WERI-Rb-1 (cell line): ENCODE measurements around the gene TXNDC8.
"Not testable (repeated sequence)": the region's sequence is repeated elsewhere in the genome, so short reads cannot be mapped to it uniquely, and the experiment has no call there.

ENCODE experiments used
- DNase-seq: peaks from one replicate; pipeline ENCODE4 v3.0.0-alpha.2; 2020
- H3K27ac ChIP-seq: fragments of 250-450 bp; sonication (Bioruptor Pico); 2 replicates; pipeline ENCODE4 v1.5.1; 2020; ENCODE audit warnings: mild to moderate bottlenecking, moderate library complexity
- H3K27me3 ChIP-seq: fragments of 250-450 bp; sonication (Bioruptor Pico); 2 replicates; pipeline ENCODE4 v1.5.1; 2021; ENCODE audit warnings: mild to moderate bottlenecking, low read depth, moderate library complexity; ENCODE audit not compliant: insufficient read depth, severe bottlenecking
- H3K36me3 ChIP-seq: fragments of 250-450 bp; sonication (Bioruptor Pico); 2 replicates; pipeline ENCODE4 v1.5.1; 2020; ENCODE audit warnings: mild to moderate bottlenecking, moderate library complexity
- H3K4me3 ChIP-seq: 2 replicates; pipeline ENCODE4 v1.5.1; 2011; ENCODE audit warnings: low read depth, mild to moderate bottlenecking, control low read depth, low read length
- H3K9me3 ChIP-seq: fragments of 250-450 bp; sonication (Bioruptor Pico); 2 replicates; pipeline ENCODE4 v1.5.1; 2021; ENCODE audit warnings: mild to moderate bottlenecking, moderate library complexity; ENCODE audit not compliant: severe bottlenecking
- TF ChIP-seq, protein P1 (sequence below): IDR thresholded peaks from 2 replicates; pipeline ENCODE4 v1.5.1; 2011; ENCODE audit warnings: low read depth, mild to moderate bottlenecking, control low read depth, inconsistent platforms, low read length

Gene TXNDC8

DNA sequence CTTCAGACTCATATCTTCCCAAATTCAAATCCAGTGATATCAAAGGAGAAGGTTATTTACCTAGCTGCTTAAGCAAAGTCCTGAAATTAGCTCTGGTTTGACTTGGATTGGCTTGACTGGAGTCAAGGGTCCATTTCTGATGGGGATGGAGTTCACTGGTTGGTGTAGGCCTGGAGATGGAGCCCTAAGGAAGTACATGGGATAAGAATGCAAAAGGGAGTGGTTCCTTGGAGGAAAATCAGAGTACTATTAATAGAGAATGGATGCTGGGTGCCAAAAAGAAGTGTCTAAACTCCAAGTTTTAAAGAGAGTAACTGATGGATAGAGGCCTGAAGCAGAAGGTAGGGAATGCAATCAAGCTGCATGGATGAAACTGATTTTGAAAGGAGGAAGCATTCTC is 13.8 kb downstream of the TXNDC8 start:
- H3K36me3 ChIP-seq, result no peaks in the 10 kb centered on the region
- DNase-seq, result no peak
- TF ChIP-seq, protein P1, sequence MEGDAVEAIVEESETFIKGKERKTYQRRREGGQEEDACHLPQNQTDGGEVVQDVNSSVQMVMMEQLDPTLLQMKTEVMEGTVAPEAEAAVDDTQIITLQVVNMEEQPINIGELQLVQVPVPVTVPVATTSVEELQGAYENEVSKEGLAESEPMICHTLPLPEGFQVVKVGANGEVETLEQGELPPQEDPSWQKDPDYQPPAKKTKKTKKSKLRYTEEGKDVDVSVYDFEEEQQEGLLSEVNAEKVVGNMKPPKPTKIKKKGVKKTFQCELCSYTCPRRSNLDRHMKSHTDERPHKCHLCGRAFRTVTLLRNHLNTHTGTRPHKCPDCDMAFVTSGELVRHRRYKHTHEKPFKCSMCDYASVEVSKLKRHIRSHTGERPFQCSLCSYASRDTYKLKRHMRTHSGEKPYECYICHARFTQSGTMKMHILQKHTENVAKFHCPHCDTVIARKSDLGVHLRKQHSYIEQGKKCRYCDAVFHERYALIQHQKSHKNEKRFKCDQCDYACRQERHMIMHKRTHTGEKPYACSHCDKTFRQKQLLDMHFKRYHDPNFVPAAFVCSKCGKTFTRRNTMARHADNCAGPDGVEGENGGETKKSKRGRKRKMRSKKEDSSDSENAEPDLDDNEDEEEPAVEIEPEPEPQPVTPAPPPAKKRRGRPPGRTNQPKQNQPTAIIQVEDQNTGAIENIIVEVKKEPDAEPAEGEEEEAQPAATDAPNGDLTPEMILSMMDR, result no peak

GRCh38 chr9:110320651-110321445 is 16.8 kb downstream of the TXNDC8 start:
- DNase-seq, result no peak
- no peak overlapping the region for H3K4me3 ChIP-seq
- TF ChIP-seq, protein P1, result no peak
- H3K27ac ChIP-seq, result no peak overlapping the region
- peaks cover 95% of the 10 kb centered on the region for H3K27me3 ChIP-seq
- no peaks in the 10 kb centered on the region for H3K9me3 ChIP-seq
- no peaks in the 10 kb centered on the region for H3K36me3 ChIP-seq

More for the DNA sequence above, 13.8 kb downstream of the TXNDC8 start:
- H3K27ac ChIP-seq, result no peak overlapping the region
- H3K27me3 ChIP-seq, result peaks cover 94% of the 10 kb centered on the region
- H3K4me3 ChIP-seq, result no peak overlapping the region
- H3K9me3 ChIP-seq, result no peaks in the 10 kb centered on the region

GRCh38 chr9:110319781-110320492 is 17.7 kb downstream of the TXNDC8 start:
- TF ChIP-seq, protein P1, result no peak
- Histone ChIP-seq H3K9me3 (no peaks in the 10 kb centered on the region), H3K36me3 (no peaks in the 10 kb centered on the region), H3K27me3 (peaks cover 92% of the 10 kb centered on the region), H3K27ac (no peak overlapping the region), H3K4me3 (no peak overlapping the region)
- DNase-seq, result no peak

GRCh38 chr9:110317911-110318310 is 19.8 kb downstream of the TXNDC8 start:
- DNase-seq, result no peak
- Histone ChIP-seq H3K27me3 (peaks cover 92% of the 10 kb centered on the region), H3K36me3 (no peaks in the 10 kb centered on the region), H3K27ac (no peak overlapping the region), H3K9me3 (peaks cover 5% of the 10 kb centered on the region), H3K4me3 (no peak overlapping the region)
- TF ChIP-seq, protein P1, result no peak

DNA sequence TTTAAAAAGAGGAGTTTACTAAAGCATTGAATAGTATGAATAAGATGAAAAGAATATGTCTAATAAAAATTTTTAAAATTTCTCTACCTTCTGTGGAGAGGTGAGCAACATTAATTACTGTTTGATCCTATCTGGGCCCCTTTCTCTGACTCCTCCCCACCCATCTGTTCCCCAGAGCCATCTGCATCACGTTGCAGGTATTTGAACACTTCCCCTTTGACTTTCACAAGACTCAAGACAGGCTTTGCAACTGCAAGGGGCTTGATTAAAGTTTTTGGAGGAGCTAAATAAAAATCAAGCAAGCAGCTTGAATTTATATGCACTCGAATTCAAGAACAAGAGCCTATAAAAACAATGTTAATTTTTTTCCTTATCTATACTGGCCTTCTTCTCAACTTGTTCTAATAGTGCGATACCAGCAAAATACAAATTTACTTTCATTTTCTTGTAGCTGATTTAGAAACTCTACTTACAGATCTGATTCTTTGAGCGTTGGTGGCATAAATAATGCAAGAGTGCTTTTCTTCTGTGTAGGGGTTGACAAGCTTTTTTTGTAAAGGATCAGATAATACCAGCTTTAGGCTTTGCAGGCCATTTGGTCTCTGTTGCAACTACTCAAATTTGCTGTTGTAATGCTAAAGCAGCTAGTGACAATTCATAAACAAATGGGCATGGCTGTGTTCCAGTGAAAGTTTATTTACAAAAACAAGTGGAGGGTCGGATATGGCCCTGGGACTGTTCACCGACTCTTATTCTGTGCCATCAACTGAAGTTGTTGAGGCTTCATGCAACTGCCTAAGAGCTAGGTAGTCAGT is 21.2 kb downstream of the TXNDC8 start:
- Histone ChIP-seq H3K9me3 (peaks cover 10% of the 10 kb centered on the region), H3K4me3 (no peak overlapping the region), H3K27me3 (peaks cover 90% of the 10 kb centered on the region), H3K36me3 (no peaks in the 10 kb centered on the region), H3K27ac (no peak overlapping the region)
- TF ChIP-seq, protein P1, result no peak
- no peak for DNase-seq

DNA sequence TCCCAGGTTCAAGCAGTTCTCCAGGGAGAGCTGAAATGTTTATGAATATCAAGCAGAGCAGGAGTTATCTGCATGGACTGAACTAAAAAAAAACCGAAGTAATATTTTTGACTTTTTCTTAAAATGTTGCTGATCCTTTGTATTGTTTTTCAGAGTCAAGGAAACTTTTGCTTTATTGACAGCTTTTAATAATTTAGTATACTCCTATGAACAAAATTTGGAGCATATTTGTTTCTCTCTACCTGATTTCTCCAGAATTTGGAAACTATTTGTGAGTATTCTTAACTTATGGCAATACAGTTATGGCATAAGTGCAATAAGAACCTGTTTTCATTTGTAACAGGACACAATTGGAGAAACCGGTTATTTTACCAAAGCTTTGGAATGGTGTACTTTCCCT is 25.7 kb downstream of the TXNDC8 start:
- peaks cover 86% of the 10 kb centered on the region for H3K27me3 ChIP-seq
- H3K36me3 ChIP-seq, H3K4me3 ChIP-seq, DNase-seq, H3K27ac ChIP-seq, H3K9me3 ChIP-seq: not testable (repeated sequence)
